ENCODE data around the gene RSPH3.

GRCh38 chr6:158947284-158947683 is 52.7 kb downstream of the RSPH3 start:
- TF ChIP-seq GATA3 (IDR thresholded peaks at IDR 0.05; ENCODE audit: low read depth, low read length) (no peak), GATA2 (IDR thresholded peaks at IDR 0.05; ENCODE audit: low read depth, low read length) (no peak)
